HEK293 (cell line): ENCODE measurements around the gene RAB7A.
"Not testable (repeated sequence)": the region's sequence is repeated elsewhere in the genome, so short reads cannot be mapped to it uniquely, and the experiment has no call there.

Experiments
- CTCF ChIA-PET: fragments of 350-600 bp; formaldehyde crosslinking; extraction: SDS; loops from one replicate; lab custom pipeline; 2021; ENCODE audit warnings: antibody characterized with exemption; lab: Yijun Ruan, JAX
- POLR2A ChIA-PET: fragments of 300-600 bp; formaldehyde crosslinking; extraction: SDS; loops from one replicate; lab custom pipeline; 2020; ENCODE audit warnings: antibody characterized with exemption, inconsistent platforms; lab: Yijun Ruan, JAX
- H3K27ac ChIP-seq: fragments of 200-500 bp; sonication (Bioruptor generic); 2 replicates; pipeline ENCODE4 v1.5.1; 2014; ENCODE audit warnings: low read depth, low read length, control low read depth, inconsistent platforms; ENCODE audit errors: extremely low read depth
- H3K36me3 ChIP-seq, 2 experiments: fragments of 200-500 bp in 1 of 2; sonication (Bioruptor generic) in 1 of 2; 1 replicate in 1 of 2; 2 replicates in 1 of 2; pipeline ENCODE4 v1.5.1; 2014 to 2017; ENCODE audit warnings: inconsistent platforms in 2 of 2, low read length in 2 of 2; ENCODE audit not compliant: control insufficient read depth in 2 of 2, insufficient read depth in 1 of 2
- H3K4me1 ChIP-seq: fragments of 200-500 bp; sonication (Bioruptor generic); 2 replicates; pipeline ENCODE4 v1.5.1; 2014; ENCODE audit warnings: mild to moderate bottlenecking, low read length, inconsistent platforms; ENCODE audit not compliant: control insufficient read depth, insufficient read depth
- H3K4me3 ChIP-seq: 2 replicates; pipeline ENCODE4 v1.5.1; 2011; ENCODE audit warnings: low read depth, mild to moderate bottlenecking, control low read depth, low read length, moderate library complexity
- H3K9me3 ChIP-seq: fragments of 200-500 bp; sonication (Bioruptor generic); 2 replicates; pipeline ENCODE4 v1.5.1; 2014; ENCODE audit warnings: low read depth, low read length, inconsistent platforms; ENCODE audit not compliant: control insufficient read depth, insufficient read depth
- HOXA7 ChIP-seq: sonication (generic); formaldehyde crosslinking; IDR thresholded peaks from 2 replicates; pipeline ENCODE4 v1.8.1; 2022; ENCODE audit warnings: missing genetic modification reagents, borderline replicate concordance
- KLF16 ChIP-seq: fragments of 450-650 bp; formaldehyde crosslinking; IDR thresholded peaks from 2 replicates; pipeline ENCODE4 v1.5.1; 2017; ENCODE audit warnings: missing biosample characterization, missing genetic modification characterization
- SP3 ChIP-seq: fragments of 450-650 bp; formaldehyde crosslinking; IDR thresholded peaks from 2 replicates; pipeline ENCODE4 v1.5.1; 2016; ENCODE audit warnings: missing biosample characterization, missing genetic modification characterization
- WT1 ChIP-seq: fragments of 450-650 bp; formaldehyde crosslinking; IDR thresholded peaks from 2 replicates; pipeline ENCODE4 v1.5.1; 2016; ENCODE audit warnings: missing biosample characterization, missing genetic modification characterization
- ZBTB11 ChIP-seq: fragments of 450-650 bp; formaldehyde crosslinking; conservative IDR thresholded peaks from 2 replicates; pipeline ENCODE4 v1.5.1; 2016; ENCODE audit warnings: low read depth, missing biosample characterization, missing genetic modification characterization
- ZNF175 ChIP-seq: fragments of 450-650 bp; formaldehyde crosslinking; IDR thresholded peaks from 2 replicates; pipeline ENCODE4 v1.5.1; 2016; ENCODE audit warnings: missing biosample characterization, missing genetic modification characterization
- ZNF18 ChIP-seq: fragments of 450-650 bp; formaldehyde crosslinking; IDR thresholded peaks from 2 replicates; pipeline ENCODE4 v1.5.1; 2016; ENCODE audit warnings: missing biosample characterization, missing genetic modification characterization
- ZNF24 ChIP-seq: fragments of 450-650 bp; formaldehyde crosslinking; IDR thresholded peaks from 2 replicates; pipeline ENCODE4 v1.5.1; 2016; ENCODE audit warnings: missing biosample characterization, missing genetic modification characterization
- ZNF324 ChIP-seq: fragments of 450-650 bp; formaldehyde crosslinking; IDR thresholded peaks from 2 replicates; pipeline ENCODE4 v1.5.1; 2016; ENCODE audit warnings: missing biosample characterization, missing genetic modification characterization
- ZNF404 ChIP-seq: fragments of 450-650 bp; formaldehyde crosslinking; IDR thresholded peaks from 2 replicates; pipeline ENCODE4 v1.5.1; 2017; ENCODE audit warnings: missing biosample characterization, missing genetic modification characterization
- ZNF423 ChIP-seq: fragments of 450-650 bp; formaldehyde crosslinking; IDR thresholded peaks from 2 replicates; pipeline ENCODE4 v1.5.1; 2016; ENCODE audit warnings: missing biosample characterization, missing genetic modification characterization
- ZNF433 ChIP-seq: fragments of 450-650 bp; formaldehyde crosslinking; IDR thresholded peaks from 2 replicates; pipeline ENCODE4 v1.5.1; 2016; ENCODE audit warnings: missing biosample characterization, missing genetic modification characterization, low read depth
- ZNF48 ChIP-seq: fragments of 450-650 bp; formaldehyde crosslinking; IDR thresholded peaks from 2 replicates; pipeline ENCODE4 v1.5.1; 2016; ENCODE audit warnings: missing biosample characterization, missing genetic modification characterization
- ZNF510 ChIP-seq: fragments of 450-650 bp; formaldehyde crosslinking; IDR thresholded peaks from 2 replicates; pipeline ENCODE4 v1.5.1; 2018; ENCODE audit warnings: mild to moderate bottlenecking, missing genetic modification characterization, missing biosample characterization; ENCODE audit not compliant: insufficient replicate concordance
- ZNF518A ChIP-seq: fragments of 450-650 bp; formaldehyde crosslinking; conservative IDR thresholded peaks from 2 replicates; pipeline ENCODE4 v1.5.1; 2016; ENCODE audit warnings: low read depth, missing biosample characterization, missing genetic modification characterization
- ZNF529 ChIP-seq: fragments of 450-650 bp; formaldehyde crosslinking; IDR thresholded peaks from 2 replicates; pipeline ENCODE4 v1.5.1; 2017; ENCODE audit warnings: missing genetic modification characterization, missing biosample characterization; ENCODE audit not compliant: insufficient replicate concordance
- ZNF555 ChIP-seq: fragments of 450-650 bp; formaldehyde crosslinking; conservative IDR thresholded peaks from 2 replicates; pipeline ENCODE4 v1.5.1; 2017; ENCODE audit warnings: missing biosample characterization, mild to moderate bottlenecking, missing genetic modification characterization, inconsistent platforms
- ZNF677 ChIP-seq: fragments of 450-650 bp; IDR thresholded peaks from 2 replicates; pipeline ENCODE4 v1.5.0; 2018; ENCODE audit warnings: missing biosample characterization, mild to moderate bottlenecking, missing genetic modification characterization, moderate library complexity
- ZNF830 ChIP-seq: fragments of 450-650 bp; IDR thresholded peaks from 2 replicates; pipeline ENCODE4 v1.5.0; 2018; ENCODE audit warnings: missing biosample characterization, missing genetic modification characterization, low read depth, mild to moderate bottlenecking, moderate library complexity
- ZNF837 ChIP-seq: fragments of 450-650 bp; formaldehyde crosslinking; IDR thresholded peaks from 2 replicates; pipeline ENCODE4 v1.5.1; 2016; ENCODE audit warnings: missing biosample characterization, missing genetic modification characterization

Gene RAB7A

GRCh38 chr3:128727996-128728395 is 2.0 kb downstream of the RAB7A start:
- H3K27ac ChIP-seq = no peak overlapping the region
- peak overlapping the region; percentile 99; the same call in 1 of the 2 replicates for H3K4me3 ChIP-seq
- TF ChIP-seq ZNF529 (tag by site-specific recombination) (no peak), ZNF24 (tag by site-specific recombination) (no peak), KLF16 (tag by site-specific recombination) (no peak), ZNF518A (no peak), ZNF837 (tag by site-specific recombination) (no peak), ZNF48 (no peak), WT1 (tag by site-specific recombination) (no peak), ZNF677 (tag by site-specific recombination) (no peak), ZNF423 (tag by site-specific recombination) (no peak), ZNF18 (tag by site-specific recombination) (no peak), ZNF555 (tag by site-specific recombination) (no peak), ZNF510 (tag by site-specific recombination) (no peak), SP3 (tag by site-specific recombination) (no peak), ZBTB11 (tag by site-specific recombination) (no peak), HOXA7 (CRISPR knock-in tag) (no peak), ZNF830 (tag by site-specific recombination) (no peak), ZNF324 (tag by site-specific recombination) (no peak), ZNF433 (tag by site-specific recombination) (no peak), ZNF175 (tag by site-specific recombination) (no peak), ZNF404 (tag by site-specific recombination) (no peak)
- TF ChIP-seq, all 188 proteins: peak for 0
- Histone ChIP-seq H3K36me3 (peaks cover 0 to 5% of the 10 kb centered on the region in 2 experiments; a peak in 1 of 3 replicates), H3K4me1 (no peaks in the 10 kb centered on the region), H3K9me3 (no peaks in the 10 kb centered on the region)
- POLR2A ChIA-PET = no interaction called here
- CTCF ChIA-PET = interaction anchor here (0.7 to 1.8 kb wide), 4 partner anchors 48 to 146 kb away, joined by 3 to 4 read pairs (median 3); no protein-coding TSS in a partner anchor

GRCh38 chr3:128728521-128728920 is 2.5 kb downstream of the RAB7A start:
- H3K27ac ChIP-seq, H3K9me3 ChIP-seq, H3K36me3 ChIP-seq, H3K4me1 ChIP-seq, POLR2A ChIA-PET, H3K4me3 ChIP-seq: not testable (repeated sequence)
- CTCF ChIA-PET = interaction anchor here (1.8 kb wide), 1 partner anchor 48 kb away, joined by 4 read pairs; no protein-coding TSS in a partner anchor
